K562 (cell line): Measurements from ENCODE around the gene MMP23B. TPM values are rescaled to one million over a fixed set of nuclear protein-coding genes. Genes with fewer than 3 reads are reported as not detected.
A peak's percentile ranks its signal among the peaks of the same experiment; 100 is the strongest.

Experiments used
- ATAC-seq: fragments of 200-7000 bp; cut with Tn5 transposase; 3 replicates; pipeline ENCODE4 v1.9.1; 2020; ENCODE audit warnings: moderate library complexity
- BruUV-seq: library from RNA; stranded (reverse); fragments of 400-500 nt; replicated peaks from 2 replicates; lab custom pipeline; 2021; lab: Mats Ljungman, UMichigan
- CTCF ChIA-PET: fragments of 300-600 bp; formaldehyde crosslinking; extraction: SDS; loops from one replicate; lab custom pipeline; 2021; ENCODE audit warnings: low intra/inter-chr PET ratio; lab: Yijun Ruan, JAX
- POLR2A ChIA-PET: fragments of 300-600, 350-650 bp; sonication (Branson Sonifier 250); formaldehyde crosslinking; extraction: SDS; loops from one replicate; lab custom pipeline; 2021; ENCODE audit warnings: antibody characterized with exemption, inconsistent platforms; lab: Yijun Ruan, JAX
- DNase-seq, 4 experiments: peaks; one replicate each; pipeline versions ENCODE4 v3.0.0 to v3.0.0-alpha.2; 2011 to 2018; ENCODE audit warnings: low spot score in 3 of 4, mixed read lengths in 3 of 4; ENCODE audit errors: extremely low read depth in 1 of 4
- FAIRE-seq: peaks from 2 replicates; lab custom pipeline; 2011; peaks lifted over from hg19 to GRCh38; lab: Jason Lieb, UNC
- H2AFZ ChIP-seq: 2 replicates; pipeline ENCODE4 v1.6.0; 2011; ENCODE audit warnings: low read depth, low read length, control low read depth, inconsistent platforms
- H3K27ac ChIP-seq: fragments of 200-600 bp; 3 replicates; pipeline ENCODE4 v1.8.0; 2011; ENCODE audit warnings: low read depth, mild to moderate bottlenecking, control low read depth, inconsistent platforms, low read length, moderate library complexity, mixed read lengths; ENCODE audit errors: extremely low read depth
- H3K27me3 ChIP-seq, 2 experiments: fragments of 300-600 bp in 1 of 2; 2 replicates in 1 of 2; 3 replicates in 1 of 2; pipeline versions ENCODE4 v1.6.0 to v1.8.0; 2011; ENCODE audit warnings: inconsistent platforms in 2 of 2, low read length in 2 of 2, mild to moderate bottlenecking in 1 of 2, mixed read lengths in 1 of 2, moderate library complexity in 1 of 2; ENCODE audit not compliant: control insufficient read depth in 2 of 2, insufficient read depth in 2 of 2
- H3K36me3 ChIP-seq: fragments of 300-600 bp; 3 replicates; pipeline ENCODE4 v1.8.0; 2011; ENCODE audit warnings: mild to moderate bottlenecking, low read length, inconsistent platforms; ENCODE audit not compliant: control insufficient read depth, insufficient read depth
- H3K4me1 ChIP-seq, 2 experiments: fragments of 200-600 bp in 1 of 2; replicated peaks in 1 of 2; 2 replicates in 1 of 2; 3 replicates in 1 of 2; pipeline versions ENCODE4 v1.5.1 to v1.8.0; 2011; ENCODE audit warnings: inconsistent platforms in 2 of 2, low read length in 2 of 2, mild to moderate bottlenecking in 1 of 2, mixed read lengths in 1 of 2, moderate library complexity in 1 of 2; ENCODE audit not compliant: control insufficient read depth in 2 of 2, insufficient read depth in 2 of 2
- H3K4me2 ChIP-seq: 2 replicates; pipeline ENCODE4 v1.6.1; 2011; ENCODE audit warnings: low read length, control low read depth, inconsistent platforms, mixed read lengths; ENCODE audit not compliant: insufficient read depth
- H3K4me3 ChIP-seq: fragments of 200-600 bp; sonication (generic), shearing (Covaris generic); 2 replicates; pipeline ENCODE4 v1.5.1; 2016; ENCODE audit warnings: control low read depth, inconsistent platforms
- H3K79me2 ChIP-seq: fragments of 200-600 bp; 3 replicates; pipeline ENCODE4 v1.8.0; 2011; ENCODE audit warnings: low read length, inconsistent platforms; ENCODE audit not compliant: control insufficient read depth, insufficient read depth
- H3K9ac ChIP-seq, 2 experiments: 2 replicates each; pipeline versions ENCODE4 v1.6.0 to v1.6.1; 2011; ENCODE audit warnings: low read depth in 2 of 2, low read length in 2 of 2, control low read depth in 1 of 2, inconsistent platforms in 1 of 2, mild to moderate bottlenecking in 1 of 2, mixed read lengths in 1 of 2; ENCODE audit not compliant: insufficient read depth in 1 of 2
- H3K9me1 ChIP-seq: one replicate; pipeline ENCODE4 v1.6.0; 2011; ENCODE audit warnings: inconsistent platforms, mild to moderate bottlenecking, low read length, moderate library complexity; ENCODE audit not compliant: control insufficient read depth, insufficient read depth
- H3K9me3 ChIP-seq: replicated peaks from 2 replicates; pipeline ENCODE4 v1.5.1; 2011; ENCODE audit warnings: low read depth, low read length, inconsistent platforms; ENCODE audit not compliant: control insufficient read depth, insufficient read depth
- H4K20me1 ChIP-seq: replicated peaks from 2 replicates; pipeline ENCODE4 v1.6.1; 2011; ENCODE audit warnings: low read length, inconsistent platforms, mixed read lengths; ENCODE audit not compliant: control insufficient read depth, insufficient read depth
- KDM2B ChIP-seq: fragments of 250-450 bp; sonication (Bioruptor Pico); IDR thresholded peaks from 2 replicates; pipeline ENCODE4 v1.8.0; 2021; ENCODE audit warnings: mild to moderate bottlenecking, moderate library complexity
- MCM2 ChIP-seq: fragments of 450-650 bp; IDR thresholded peaks from 2 replicates; pipeline ENCODE4 v1.6.1; 2017; ENCODE audit warnings: low read depth, mild to moderate bottlenecking
- NFIC ChIP-seq: fragments of 450-650 bp; IDR thresholded peaks from 2 replicates; pipeline ENCODE4 v1.6.1; 2017; ENCODE audit warnings: mild to moderate bottlenecking, inconsistent platforms
- POLR2A ChIP-seq: fragments of 450-650 bp; conservative IDR thresholded peaks from 2 replicates; pipeline ENCODE4 v1.6.1; 2016
- RBFOX2 ChIP-seq: fragments of 200-400 bp; formaldehyde crosslinking; IDR thresholded peaks from 2 replicates; pipeline ENCODE4 v1.6.1; 2017; ENCODE audit warnings: low read depth, mild to moderate bottlenecking, low read length, moderate library complexity
- TCF3 ChIP-seq: sonication (generic); formaldehyde crosslinking; IDR thresholded peaks from 2 replicates; pipeline ENCODE4 v1.4.0; 2020; ENCODE audit warnings: mild to moderate bottlenecking, missing genetic modification reagents
- ZNF551 ChIP-seq: fragments of 250-450 bp; sonication (Bioruptor Pico); IDR thresholded peaks from 2 replicates; pipeline ENCODE4 v1.5.0; 2021; ENCODE audit warnings: mild to moderate bottlenecking, moderate library complexity
- WGBS: fragments of 100-300 bp; shearing (Covaris generic); methylation state at CpG from one replicate; pipeline ENCODE4 v1.1.6; 2016; ENCODE audit warnings: low coverage, mixed read lengths; ENCODE audit not compliant: insufficient coverage; ENCODE audit errors: missing lambda C conversion rate; 5-methylcytosine and 5-hydroxymethylcytosine counted together
- in situ Hi-C: fragments of 300-500 bp; cut with MboI; formaldehyde crosslinking; loops from 4 replicates; pipeline ENCODE4 v1.15.0; 2018; ENCODE audit warnings: inconsistent platforms, mixed read lengths
- intact Hi-C: fragments of 100-400 bp; cut with micrococcal nuclease; formaldehyde crosslinking; loops from 2 replicates; pipeline ENCODE4 v1.14.2; 2022
- polyA plus RNA-seq, 8 experiments: library from polyadenylated mRNA; depleted of rRNA in 4 of 8; stranded (reverse) in 5 of 8; unstranded in 3 of 8; fragments of >200 nt; fragmentation: Nextera tagmentation in 2 of 8; fragmentation: Illumina TruSeq in 1 of 8; extraction: Ambion mirVana in 2 of 8; extraction: Trizol in 1 of 8; gene quantifications; 2 replicates each; pipeline versions ENCODE4 v1.2.1 to v1.2.3, GENCODE V29; 2011 to 2014; ENCODE audit warnings: inconsistent platforms in 1 of 8, missing spikeins in 1 of 8
- total RNA-seq, 7 experiments: library from RNA; depleted of rRNA in 6 of 7; stranded (reverse); fragments of >200 nt in 6 of 7; fragmentation: Illumina TruSeq in 2 of 7; extraction: Trizol in 2 of 7; gene quantifications; 2 replicates each; pipeline versions ENCODE4 v1.2.1 to v1.2.3, GENCODE V29; 2011 to 2021; ENCODE audit warnings: low replicate concordance in 1 of 7
- TF ChIP-seq, protein P1 (sequence below): fragments of 250-450 bp; sonication (Bioruptor Pico); IDR thresholded peaks from 2 replicates; pipeline ENCODE4 v1.8.0; 2021; ENCODE audit warnings: borderline replicate concordance, mild to moderate bottlenecking, moderate library complexity; ENCODE audit not compliant: poor library complexity, severe bottlenecking
- TF ChIP-seq, protein P2 (sequence below): sonication (generic); formaldehyde crosslinking; IDR thresholded peaks from 2 replicates; pipeline ENCODE4 v1.8.1; 2023; ENCODE audit warnings: mild to moderate bottlenecking, missing genetic modification reagents
- TF ChIP-seq, protein P3 (sequence below): fragments of 450-650 bp; IDR thresholded peaks from 2 replicates; pipeline ENCODE4 v1.6.1; 2016; ENCODE audit warnings: missing biosample characterization, missing genetic modification characterization
- TF ChIP-seq, protein P4 (sequence below): sonication (generic); formaldehyde crosslinking; IDR thresholded peaks from 2 replicates; pipeline ENCODE4 v1.8.0; 2022; ENCODE audit warnings: missing genetic modification reagents, mild to moderate bottlenecking, moderate library complexity, borderline replicate concordance

Gene MMP23B
- total and polyA plus RNA-seq, 9 of the 15 experiments (the other 6 are each of a cell fraction or from before 2014, with no cell fraction given) = 0.28 to 1.2 (median 0.41) TPM; not detected in 5

DNA sequence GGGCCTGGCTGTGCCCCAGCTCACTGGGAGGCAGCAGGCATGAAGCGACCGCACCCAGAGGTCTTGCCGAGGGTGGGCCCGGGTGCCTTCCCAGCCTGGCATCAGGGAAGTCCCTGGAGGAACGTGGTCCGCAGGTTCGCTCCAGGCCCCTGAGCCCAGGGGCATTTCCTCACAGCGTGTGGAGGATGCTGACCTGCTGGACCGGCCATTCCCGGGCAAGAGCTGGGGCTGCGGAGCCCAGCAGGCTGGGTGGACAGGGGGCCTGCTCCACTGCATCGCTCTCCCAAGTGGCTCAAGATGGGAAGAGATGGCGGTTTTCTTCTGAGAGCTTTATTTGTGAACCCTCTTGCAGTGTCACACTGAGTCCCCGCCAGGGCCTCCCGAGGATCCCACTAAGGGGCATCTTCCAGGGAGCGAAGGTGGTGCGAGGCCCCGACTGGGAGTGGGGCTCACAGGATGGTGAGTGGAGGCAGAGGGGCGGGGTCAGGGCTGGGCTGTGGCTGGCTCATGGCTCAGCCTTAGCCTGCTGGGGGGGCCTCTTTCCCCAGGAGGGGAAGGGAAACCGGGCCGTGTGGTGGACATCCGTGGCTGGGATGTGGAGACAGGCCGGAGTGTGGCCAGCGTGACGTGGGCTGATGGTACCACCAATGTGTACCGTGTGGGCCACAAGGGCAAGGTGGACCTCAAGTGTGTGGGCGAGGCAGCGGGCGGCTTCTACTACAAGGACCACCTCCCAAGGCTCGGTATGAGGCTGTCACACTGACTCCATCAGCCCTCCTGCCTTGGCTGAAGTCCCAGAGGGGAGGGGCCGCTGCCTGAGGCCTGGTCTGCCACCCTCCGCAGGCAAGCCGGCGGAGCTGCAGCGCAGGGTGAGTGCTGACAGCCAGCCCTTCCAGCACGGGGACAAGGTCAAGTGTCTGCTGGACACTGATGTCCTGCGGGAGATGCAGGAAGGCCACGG lies 7.2 kb upstream of the MMP23B start:
- Histone ChIP-seq H2AFZ (no peak overlapping the region), H3K27ac (no peak overlapping the region), H3K9me3 (no peaks in the 10 kb centered on the region)
- TF ChIP-seq KDM2B (CRISPR knock-in tag) (no peak), RBFOX2 (no peak), MCM2 (no peak), TCF3 (CRISPR knock-in tag) (no peak), NFIC (peak; percentile 75), ZNF551 (CRISPR knock-in tag) (no peak), POLR2A (no peak)
- TF ChIP-seq, protein P1, sequence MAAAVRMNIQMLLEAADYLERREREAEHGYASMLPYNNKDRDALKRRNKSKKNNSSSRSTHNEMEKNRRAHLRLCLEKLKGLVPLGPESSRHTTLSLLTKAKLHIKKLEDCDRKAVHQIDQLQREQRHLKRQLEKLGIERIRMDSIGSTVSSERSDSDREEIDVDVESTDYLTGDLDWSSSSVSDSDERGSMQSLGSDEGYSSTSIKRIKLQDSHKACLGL (CRISPR knock-in tag) = no peak
- TF ChIP-seq, protein P2, sequence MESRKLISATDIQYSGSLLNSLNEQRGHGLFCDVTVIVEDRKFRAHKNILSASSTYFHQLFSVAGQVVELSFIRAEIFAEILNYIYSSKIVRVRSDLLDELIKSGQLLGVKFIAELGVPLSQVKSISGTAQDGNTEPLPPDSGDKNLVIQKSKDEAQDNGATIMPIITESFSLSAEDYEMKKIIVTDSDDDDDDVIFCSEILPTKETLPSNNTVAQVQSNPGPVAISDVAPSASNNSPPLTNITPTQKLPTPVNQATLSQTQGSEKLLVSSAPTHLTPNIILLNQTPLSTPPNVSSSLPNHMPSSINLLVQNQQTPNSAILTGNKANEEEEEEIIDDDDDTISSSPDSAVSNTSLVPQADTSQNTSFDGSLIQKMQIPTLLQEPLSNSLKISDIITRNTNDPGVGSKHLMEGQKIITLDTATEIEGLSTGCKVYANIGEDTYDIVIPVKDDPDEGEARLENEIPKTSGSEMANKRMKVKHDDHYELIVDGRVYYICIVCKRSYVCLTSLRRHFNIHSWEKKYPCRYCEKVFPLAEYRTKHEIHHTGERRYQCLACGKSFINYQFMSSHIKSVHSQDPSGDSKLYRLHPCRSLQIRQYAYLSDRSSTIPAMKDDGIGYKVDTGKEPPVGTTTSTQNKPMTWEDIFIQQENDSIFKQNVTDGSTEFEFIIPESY (CRISPR knock-in tag) = peak; percentile 81
- TF ChIP-seq, protein P3, sequence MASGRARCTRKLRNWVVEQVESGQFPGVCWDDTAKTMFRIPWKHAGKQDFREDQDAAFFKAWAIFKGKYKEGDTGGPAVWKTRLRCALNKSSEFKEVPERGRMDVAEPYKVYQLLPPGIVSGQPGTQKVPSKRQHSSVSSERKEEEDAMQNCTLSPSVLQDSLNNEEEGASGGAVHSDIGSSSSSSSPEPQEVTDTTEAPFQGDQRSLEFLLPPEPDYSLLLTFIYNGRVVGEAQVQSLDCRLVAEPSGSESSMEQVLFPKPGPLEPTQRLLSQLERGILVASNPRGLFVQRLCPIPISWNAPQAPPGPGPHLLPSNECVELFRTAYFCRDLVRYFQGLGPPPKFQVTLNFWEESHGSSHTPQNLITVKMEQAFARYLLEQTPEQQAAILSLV = no peak
- TF ChIP-seq, protein P4, sequence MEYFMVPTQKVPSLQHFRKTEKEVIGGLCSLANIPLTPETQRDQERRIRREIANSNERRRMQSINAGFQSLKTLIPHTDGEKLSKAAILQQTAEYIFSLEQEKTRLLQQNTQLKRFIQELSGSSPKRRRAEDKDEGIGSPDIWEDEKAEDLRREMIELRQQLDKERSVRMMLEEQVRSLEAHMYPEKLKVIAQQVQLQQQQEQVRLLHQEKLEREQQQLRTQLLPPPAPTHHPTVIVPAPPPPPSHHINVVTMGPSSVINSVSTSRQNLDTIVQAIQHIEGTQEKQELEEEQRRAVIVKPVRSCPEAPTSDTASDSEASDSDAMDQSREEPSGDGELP = peak; percentile 10; the same call in 1 of the 2 replicates
- TF ChIP-seq, all 486 proteins: peak for 3
- intact Hi-C loops = no loop called here
- no TSS peak for BruUV-seq
- peaks cover 0 to 97% of the 10 kb centered on the region in 2 experiments; a peak in 3 of 5 replicates for H3K4me1 ChIP-seq
- WGBS = 58% methylated on average over 35 of the region's 38 CpGs
- peak; percentile 68 for ATAC-seq
- H3K27me3 ChIP-seq = no peaks in the 10 kb centered on the region
- POLR2A ChIA-PET = interaction anchor here (1.0 to 1.2 kb wide), 2 partner anchors 9 to 10 kb away, joined by 3 read pairs; partner anchors contain the start of gene MIB2
- no peak for FAIRE-seq
- CTCF ChIA-PET = no interaction called here
- H3K4me2 ChIP-seq = no peak overlapping the region
- H3K36me3 ChIP-seq = no peaks in the 10 kb centered on the region
- no peak overlapping the region for H3K4me3 ChIP-seq
- peaks cover 7% of the 10 kb centered on the region; the same call in 1 of the 2 replicates for H4K20me1 ChIP-seq
- in situ Hi-C loops = no loop called here
- H3K9ac ChIP-seq = peak overlapping the region in 1 of 2 experiments; percentile 69; a peak in 1 of 4 replicates
- H3K9me1 ChIP-seq = no peaks in the 10 kb centered on the region
- DNase-seq = peak in 3 of 4 experiments; percentile 44 to 53 (median 46)
- H3K79me2 ChIP-seq = no peaks in the 10 kb centered on the region
